H1 (cell line): ENCODE results near the gene TRAF5. TPM values are rescaled to one million over a fixed set of nuclear protein-coding genes. Genes with fewer than 3 reads are reported as not detected.

Experiments used
- CTCF ChIA-PET: fragments of 300-600 bp; sonication (Branson Sonifier 250); formaldehyde crosslinking; loops from one replicate; lab custom pipeline; 2021; ENCODE audit not compliant: partially characterized antibody; lab: Charles Lee
- POLR2A ChIA-PET: fragments of 300-600 bp; sonication (Branson Sonifier 250); formaldehyde crosslinking; loops from one replicate; lab custom pipeline; 2021; ENCODE audit warnings: inconsistent platforms; ENCODE audit not compliant: partially characterized antibody; lab: Charles Lee
- DNase-seq, 2 experiments: peaks; one replicate each; pipeline versions ENCODE4 v3.0.0 to v3.0.0-alpha.2; 2010 to 2022; ENCODE audit warnings: low spot score in 2 of 2, low read depth in 1 of 2, mixed read lengths in 1 of 2
- FAIRE-seq: peaks from 2 replicates; lab custom pipeline; 2011; peaks lifted over from hg19 to GRCh38; lab: Jason Lieb, UNC
- H2AFZ ChIP-seq: 2 replicates; pipeline ENCODE4 v1.8.1; 2012; ENCODE audit warnings: low read length, inconsistent platforms
- H2AK5ac ChIP-seq: 2 replicates; pipeline ENCODE4 v1.6.1; 2013; ENCODE audit warnings: low read depth, low read length
- H2BK120ac ChIP-seq: replicated peaks from 2 replicates; pipeline ENCODE3; 2013; ENCODE audit warnings: low read depth, low read length, inconsistent platforms
- H2BK12ac ChIP-seq: 2 replicates; pipeline ENCODE4 v1.6.1; 2013; ENCODE audit warnings: low read depth, low read length
- H2BK15ac ChIP-seq: 2 replicates; pipeline ENCODE4 v1.6.1; 2013; ENCODE audit warnings: low read length
- H2BK20ac ChIP-seq: 2 replicates; pipeline ENCODE4 v1.6.1; 2013; ENCODE audit warnings: low read length
- H2BK5ac ChIP-seq: 2 replicates; pipeline ENCODE4 v1.6.1; 2013; ENCODE audit warnings: low read depth, low read length
- H3K14ac ChIP-seq: 2 replicates; pipeline ENCODE4 v1.6.1; 2013; ENCODE audit warnings: inconsistent platforms; ENCODE audit not compliant: insufficient read length
- H3K18ac ChIP-seq: 2 replicates; pipeline ENCODE4 v1.6.1; 2013; ENCODE audit warnings: low read length; ENCODE audit errors: extremely low read depth
- H3K23ac ChIP-seq: 2 replicates; pipeline ENCODE4 v1.6.1; 2013; ENCODE audit warnings: inconsistent platforms; ENCODE audit not compliant: insufficient read length
- H3K23me2 ChIP-seq: 2 replicates; pipeline ENCODE4 v1.6.1; 2013; ENCODE audit warnings: low read depth, low read length
- H3K27ac ChIP-seq: 2 replicates; pipeline ENCODE4 v1.6.1; 2011; ENCODE audit warnings: low read depth, low read length, inconsistent platforms
- H3K27me3 ChIP-seq, 4 experiments: replicated peaks in 1 of 4; 1 replicate in 1 of 4; 2 replicates in 3 of 4; pipeline versions ENCODE4 v1.6.1 to v1.8.1; 2011 to 2013; ENCODE audit warnings: low read length in 3 of 4, mild to moderate bottlenecking in 3 of 4, inconsistent platforms in 2 of 4, mixed read lengths in 2 of 4, moderate library complexity in 1 of 4; ENCODE audit not compliant: control insufficient read depth in 3 of 4, insufficient read depth in 3 of 4; ENCODE audit errors: extremely low read depth in 1 of 4
- H3K36me3 ChIP-seq, 4 experiments: 2 replicates each; pipeline versions ENCODE4 v1.6.1 to v1.8.1; 2011 to 2013; ENCODE audit warnings: mild to moderate bottlenecking in 4 of 4, low read length in 3 of 4, moderate library complexity in 2 of 4, control low read depth in 1 of 4, inconsistent platforms in 1 of 4; ENCODE audit not compliant: insufficient read depth in 4 of 4, control insufficient read depth in 2 of 4
- H3K4ac ChIP-seq: replicated peaks from 2 replicates; pipeline ENCODE3; 2013; ENCODE audit warnings: low read length, low read depth, mixed read lengths, inconsistent platforms; ENCODE audit not compliant: insufficient read length
- H3K4me1 ChIP-seq, 4 experiments: replicated peaks in 1 of 4; 1 replicate in 1 of 4; 2 replicates in 3 of 4; pipeline versions ENCODE4 v1.6.1 to v1.8.1; 2011 to 2013; ENCODE audit warnings: low read length in 3 of 4, inconsistent platforms in 2 of 4, mixed read lengths in 1 of 4; ENCODE audit not compliant: insufficient read depth in 4 of 4, control insufficient read depth in 3 of 4
- H3K4me2 ChIP-seq, 2 experiments: 2 replicates each; pipeline versions ENCODE4 v1.6.1 to v1.8.1; 2011 to 2013; ENCODE audit warnings: low read depth in 2 of 2, low read length in 2 of 2, control low read depth in 1 of 2, inconsistent platforms in 1 of 2, mild to moderate bottlenecking in 1 of 2; ENCODE audit not compliant: insufficient read depth in 1 of 2
- H3K4me3 ChIP-seq, 4 experiments: fragments of 200-600, 300-600 bp in 1 of 4; sonication (generic), shearing (Covaris generic), sonication (Bioruptor Twin) in 1 of 4; 2 replicates each; pipeline versions ENCODE4 v1.5.1 to v1.8.1; 2011 to 2016; ENCODE audit warnings: low read length in 4 of 4, low read depth in 3 of 4, control low read depth in 2 of 4, inconsistent platforms in 2 of 4, mild to moderate bottlenecking in 2 of 4, mixed read lengths in 1 of 4, moderate library complexity in 1 of 4; ENCODE audit not compliant: insufficient read depth in 2 of 4; ENCODE audit errors: extremely low read depth in 1 of 4
- H3K56ac ChIP-seq: replicated peaks from 2 replicates; pipeline ENCODE3; 2013; ENCODE audit warnings: low read depth, mild to moderate bottlenecking, mixed read lengths, low read length, inconsistent platforms; ENCODE audit not compliant: insufficient read length
- H3K79me1 ChIP-seq: 2 replicates; pipeline ENCODE4 v1.6.1; 2013; ENCODE audit warnings: low read depth, low read length, control low read depth
- H3K79me2 ChIP-seq, 2 experiments: 2 replicates each; pipeline versions ENCODE4 v1.6.1 to v1.8.1; 2012 to 2013; ENCODE audit warnings: low read length in 2 of 2, mild to moderate bottlenecking in 2 of 2, inconsistent platforms in 1 of 2; ENCODE audit not compliant: insufficient read depth in 2 of 2, control insufficient read depth in 1 of 2
- H3K9ac ChIP-seq, 4 experiments: replicated peaks in 1 of 4; 1 replicate in 1 of 4; 2 replicates in 3 of 4; pipeline versions ENCODE4 v1.6.1 to v1.8.1; 2011 to 2013; ENCODE audit warnings: low read depth in 3 of 4, low read length in 3 of 4, control low read depth in 2 of 4, mild to moderate bottlenecking in 2 of 4, moderate library complexity in 2 of 4, inconsistent platforms in 1 of 4; ENCODE audit errors: extremely low read depth in 1 of 4
- H3K9me3 ChIP-seq, 2 experiments: 2 replicates each; pipeline versions ENCODE4 v1.6.1 to v1.8.1; 2012 to 2013; ENCODE audit warnings: mild to moderate bottlenecking in 2 of 2, moderate library complexity in 2 of 2, control low read depth in 1 of 2, inconsistent platforms in 1 of 2, low read depth in 1 of 2, low read length in 1 of 2, mixed read lengths in 1 of 2; ENCODE audit not compliant: insufficient read depth in 2 of 2
- H4K20me1 ChIP-seq, 2 experiments: replicated peaks in 1 of 2; 2 replicates each; pipeline versions ENCODE3 to v1.8.1; 2011 to 2013; ENCODE audit warnings: inconsistent platforms in 2 of 2, low read length in 2 of 2, mild to moderate bottlenecking in 1 of 2; ENCODE audit not compliant: insufficient read depth in 2 of 2, control insufficient read depth in 1 of 2
- H4K5ac ChIP-seq: 2 replicates; pipeline ENCODE4 v1.6.1; 2013; ENCODE audit warnings: low read length, low read depth, mixed read lengths, inconsistent platforms; ENCODE audit not compliant: insufficient read length
- H4K8ac ChIP-seq: 2 replicates; pipeline ENCODE4 v1.8.0; 2013; ENCODE audit warnings: mild to moderate bottlenecking, moderate library complexity, low read length, inconsistent platforms; ENCODE audit not compliant: insufficient read depth; ENCODE audit errors: extremely low read depth
- H4K91ac ChIP-seq: replicated peaks from 2 replicates; pipeline ENCODE3; 2013; ENCODE audit warnings: low read length, mixed read lengths, inconsistent platforms; ENCODE audit not compliant: insufficient read length
- BACH1 ChIP-seq: IDR thresholded peaks from 2 replicates; pipeline ENCODE4 v1.6.1; 2012; ENCODE audit warnings: low read length, improper control_type of control experiment
- MAFK ChIP-seq: IDR thresholded peaks from 2 replicates; pipeline ENCODE4 v1.6.1; 2012; ENCODE audit warnings: low read depth, mild to moderate bottlenecking, improper control_type of control experiment, low read length
- NRF1 ChIP-seq: IDR thresholded peaks from 2 replicates; pipeline ENCODE4 v1.6.1; 2011; ENCODE audit warnings: mild to moderate bottlenecking, low read depth, low read length, improper control_type of control experiment
- POLR2A ChIP-seq, 2 experiments: IDR thresholded peaks; 1 replicate in 1 of 2; 2 replicates in 1 of 2; pipeline ENCODE4 v1.6.1; 2011; ENCODE audit warnings: low read depth in 2 of 2, low read length in 2 of 2, mild to moderate bottlenecking in 2 of 2; ENCODE audit errors: control extremely low read depth in 1 of 2
- SP1 ChIP-seq: IDR thresholded peaks from 2 replicates; pipeline ENCODE4 v1.6.1; 2011; ENCODE audit warnings: low read depth, low read length
- WGBS, 2 experiments: shearing (Covaris generic) in 1 of 2; methylation state at CpG; one replicate each; pipeline versions ENCODE4 v1.1.6 to v1.1.7; 2013 to 2015; ENCODE audit warnings: low lambda C conversion rate in 2 of 2, mixed read lengths in 2 of 2, inconsistent platforms in 1 of 2, low coverage in 1 of 2, missing lambda C conversion rate in 1 of 2; ENCODE audit not compliant: insufficient replicate concordance in 2 of 2, insufficient coverage in 1 of 2, insufficient read length in 1 of 2; ENCODE audit errors: extremely low coverage in 1 of 2, missing lambda C conversion rate in 1 of 2; 5-methylcytosine and 5-hydroxymethylcytosine counted together
- polyA plus RNA-seq, 7 experiments: library from polyadenylated mRNA; depleted of rRNA in 3 of 7; stranded (reverse) in 5 of 7; unstranded in 2 of 7; fragments of >200 nt in 5 of 7; fragments of 200-250 nt in 2 of 7; gene quantifications; 1 replicate in 5 of 7; 2 replicates in 1 of 7; 4 replicates in 1 of 7; pipeline versions ENCODE4 v1.2.1 to v1.2.3, GENCODE V29; 2011 to 2013; ENCODE audit warnings: missing spikeins in 2 of 7, mixed read lengths in 2 of 7
- total RNA-seq: library from RNA; stranded (reverse); fragmentation: NEBNext Ultra II Directional; extraction: Animal tissue kit (Norgen Biotek cat#: 25700); gene quantifications from 2 replicates; pipeline ENCODE4 v1.2.1, GENCODE V29; 2021

TRAF5 gene
- total and polyA plus RNA-seq, 2 of the 8 experiments (the other 6 are each of a cell fraction or from before 2014, with no cell fraction given), result 13.0 to 17.1 TPM

- Histone ChIP-seq H3K4me2 (no peak overlapping the region), H2AFZ (no peak overlapping the region), H3K9ac (peak overlapping the region in 1 of 4 experiments; percentile 34; a peak in 1 of 7 replicates), H3K23me2 (no peaks in the 10 kb centered on the region), H3K36me3 (peaks cover 2 to 62% (median 26%) of the 10 kb centered on the region in 4 experiments; a peak in 7 of 8 replicates), H3K79me2 (no peaks in the 10 kb centered on the region), H3K4ac (no peak overlapping the region), H4K5ac (no peak overlapping the region), H3K23ac (no peak overlapping the region), H3K27me3 (no peaks in the 10 kb centered on the region), H3K18ac (no peak overlapping the region), H4K91ac (no peak overlapping the region), H3K56ac (no peak overlapping the region), H4K20me1 (no peaks in the 10 kb centered on the region), H2BK15ac (no peak overlapping the region), H2BK5ac (no peak overlapping the region), H3K4me3 (no peak overlapping the region), H2BK12ac (no peak overlapping the region), H3K9me3 (no peaks in the 10 kb centered on the region), H2BK120ac (no peak overlapping the region), H3K14ac (no peak overlapping the region), H4K8ac (no peak overlapping the region), H3K79me1 (no peaks in the 10 kb centered on the region), H2AK5ac (no peak overlapping the region), H3K4me1 (no peaks in the 10 kb centered on the region), H2BK20ac (no peak overlapping the region), H3K27ac (no peak overlapping the region)
- CTCF ChIA-PET, result no interaction called here
- DNase-seq (no peak), FAIRE-seq (no peak)
- 50% methylated on average over 1 of the region's 1 CpG; no CpG with 5 or more reads in 1 of the 2 experiments for WGBS, 2 experiments
- POLR2A ChIA-PET, result interaction anchor here (1.8 kb wide), 1 partner anchor 13 kb away, joined by 4 read pairs; no protein-coding TSS in a partner anchor
- no peak for TF ChIP-seq SP1
- no peak for TF ChIP-seq POLR2A (IDR thresholded peaks at IDR 0.05; ENCODE audit: control extremely low read depth in 1 of 2, low read depth in 2 of 2, low read length in 2 of 2)
- TF ChIP-seq NRF1, result no peak
- no peak for TF ChIP-seq BACH1
- TF ChIP-seq MAFK, result no peak
Measured at GRCh38 chr1:211279340-211279739, 47.3 kb upstream of the TRAF5 start.
